H1 (cell line): Measurements from ENCODE around the gene SLC7A10. TPM values are rescaled to one million over a fixed set of nuclear protein-coding genes. Genes with fewer than 3 reads are reported as not detected.

Experiments used
- CTCF ChIA-PET: fragments of 300-600 bp; sonication (Branson Sonifier 250); formaldehyde crosslinking; loops from one replicate; lab custom pipeline; 2021; ENCODE audit not compliant: partially characterized antibody; lab: Charles Lee
- POLR2A ChIA-PET: fragments of 300-600 bp; sonication (Branson Sonifier 250); formaldehyde crosslinking; loops from one replicate; lab custom pipeline; 2021; ENCODE audit warnings: inconsistent platforms; ENCODE audit not compliant: partially characterized antibody; lab: Charles Lee
- DNase-seq, 2 experiments: peaks; one replicate each; pipeline versions ENCODE4 v3.0.0 to v3.0.0-alpha.2; 2010 to 2022; ENCODE audit warnings: low spot score in 2 of 2, low read depth in 1 of 2, mixed read lengths in 1 of 2
- FAIRE-seq: peaks from 2 replicates; lab custom pipeline; 2011; peaks lifted over from hg19 to GRCh38; lab: Jason Lieb, UNC
- H2AFZ ChIP-seq: 2 replicates; pipeline ENCODE4 v1.8.1; 2012; ENCODE audit warnings: low read length, inconsistent platforms
- H2AK5ac ChIP-seq: 2 replicates; pipeline ENCODE4 v1.6.1; 2013; ENCODE audit warnings: low read depth, low read length
- H2BK120ac ChIP-seq: replicated peaks from 2 replicates; pipeline ENCODE3; 2013; ENCODE audit warnings: low read depth, low read length, inconsistent platforms
- H2BK12ac ChIP-seq: 2 replicates; pipeline ENCODE4 v1.6.1; 2013; ENCODE audit warnings: low read depth, low read length
- H2BK15ac ChIP-seq: 2 replicates; pipeline ENCODE4 v1.6.1; 2013; ENCODE audit warnings: low read length
- H2BK20ac ChIP-seq: 2 replicates; pipeline ENCODE4 v1.6.1; 2013; ENCODE audit warnings: low read length
- H2BK5ac ChIP-seq: 2 replicates; pipeline ENCODE4 v1.6.1; 2013; ENCODE audit warnings: low read depth, low read length
- H3K14ac ChIP-seq: 2 replicates; pipeline ENCODE4 v1.6.1; 2013; ENCODE audit warnings: inconsistent platforms; ENCODE audit not compliant: insufficient read length
- H3K18ac ChIP-seq: 2 replicates; pipeline ENCODE4 v1.6.1; 2013; ENCODE audit warnings: low read length; ENCODE audit errors: extremely low read depth
- H3K23ac ChIP-seq: 2 replicates; pipeline ENCODE4 v1.6.1; 2013; ENCODE audit warnings: inconsistent platforms; ENCODE audit not compliant: insufficient read length
- H3K23me2 ChIP-seq: 2 replicates; pipeline ENCODE4 v1.6.1; 2013; ENCODE audit warnings: low read depth, low read length
- H3K27ac ChIP-seq: 2 replicates; pipeline ENCODE4 v1.6.1; 2011; ENCODE audit warnings: low read depth, low read length, inconsistent platforms
- H3K27me3 ChIP-seq, 4 experiments: replicated peaks in 1 of 4; 1 replicate in 1 of 4; 2 replicates in 3 of 4; pipeline versions ENCODE4 v1.6.1 to v1.8.1; 2011 to 2013; ENCODE audit warnings: low read length in 3 of 4, mild to moderate bottlenecking in 3 of 4, inconsistent platforms in 2 of 4, mixed read lengths in 2 of 4, moderate library complexity in 1 of 4; ENCODE audit not compliant: control insufficient read depth in 3 of 4, insufficient read depth in 3 of 4; ENCODE audit errors: extremely low read depth in 1 of 4
- H3K36me3 ChIP-seq, 4 experiments: 2 replicates each; pipeline versions ENCODE4 v1.6.1 to v1.8.1; 2011 to 2013; ENCODE audit warnings: mild to moderate bottlenecking in 4 of 4, low read length in 3 of 4, moderate library complexity in 2 of 4, control low read depth in 1 of 4, inconsistent platforms in 1 of 4; ENCODE audit not compliant: insufficient read depth in 4 of 4, control insufficient read depth in 2 of 4
- H3K4ac ChIP-seq: replicated peaks from 2 replicates; pipeline ENCODE3; 2013; ENCODE audit warnings: low read length, low read depth, mixed read lengths, inconsistent platforms; ENCODE audit not compliant: insufficient read length
- H3K4me1 ChIP-seq, 4 experiments: replicated peaks in 1 of 4; 1 replicate in 1 of 4; 2 replicates in 3 of 4; pipeline versions ENCODE4 v1.6.1 to v1.8.1; 2011 to 2013; ENCODE audit warnings: low read length in 3 of 4, inconsistent platforms in 2 of 4, mixed read lengths in 1 of 4; ENCODE audit not compliant: insufficient read depth in 4 of 4, control insufficient read depth in 3 of 4
- H3K4me2 ChIP-seq, 2 experiments: 2 replicates each; pipeline versions ENCODE4 v1.6.1 to v1.8.1; 2011 to 2013; ENCODE audit warnings: low read depth in 2 of 2, low read length in 2 of 2, control low read depth in 1 of 2, inconsistent platforms in 1 of 2, mild to moderate bottlenecking in 1 of 2; ENCODE audit not compliant: insufficient read depth in 1 of 2
- H3K4me3 ChIP-seq, 4 experiments: fragments of 200-600, 300-600 bp in 1 of 4; sonication (generic), shearing (Covaris generic), sonication (Bioruptor Twin) in 1 of 4; 2 replicates each; pipeline versions ENCODE4 v1.5.1 to v1.8.1; 2011 to 2016; ENCODE audit warnings: low read length in 4 of 4, low read depth in 3 of 4, control low read depth in 2 of 4, inconsistent platforms in 2 of 4, mild to moderate bottlenecking in 2 of 4, mixed read lengths in 1 of 4, moderate library complexity in 1 of 4; ENCODE audit not compliant: insufficient read depth in 2 of 4; ENCODE audit errors: extremely low read depth in 1 of 4
- H3K56ac ChIP-seq: replicated peaks from 2 replicates; pipeline ENCODE3; 2013; ENCODE audit warnings: low read depth, mild to moderate bottlenecking, mixed read lengths, low read length, inconsistent platforms; ENCODE audit not compliant: insufficient read length
- H3K79me1 ChIP-seq: 2 replicates; pipeline ENCODE4 v1.6.1; 2013; ENCODE audit warnings: low read depth, low read length, control low read depth
- H3K79me2 ChIP-seq, 2 experiments: 2 replicates each; pipeline versions ENCODE4 v1.6.1 to v1.8.1; 2012 to 2013; ENCODE audit warnings: low read length in 2 of 2, mild to moderate bottlenecking in 2 of 2, inconsistent platforms in 1 of 2; ENCODE audit not compliant: insufficient read depth in 2 of 2, control insufficient read depth in 1 of 2
- H3K9ac ChIP-seq, 4 experiments: replicated peaks in 1 of 4; 1 replicate in 1 of 4; 2 replicates in 3 of 4; pipeline versions ENCODE4 v1.6.1 to v1.8.1; 2011 to 2013; ENCODE audit warnings: low read depth in 3 of 4, low read length in 3 of 4, control low read depth in 2 of 4, mild to moderate bottlenecking in 2 of 4, moderate library complexity in 2 of 4, inconsistent platforms in 1 of 4; ENCODE audit errors: extremely low read depth in 1 of 4
- H3K9me3 ChIP-seq, 2 experiments: 2 replicates each; pipeline versions ENCODE4 v1.6.1 to v1.8.1; 2012 to 2013; ENCODE audit warnings: mild to moderate bottlenecking in 2 of 2, moderate library complexity in 2 of 2, control low read depth in 1 of 2, inconsistent platforms in 1 of 2, low read depth in 1 of 2, low read length in 1 of 2, mixed read lengths in 1 of 2; ENCODE audit not compliant: insufficient read depth in 2 of 2
- H4K20me1 ChIP-seq, 2 experiments: replicated peaks in 1 of 2; 2 replicates each; pipeline versions ENCODE3 to v1.8.1; 2011 to 2013; ENCODE audit warnings: inconsistent platforms in 2 of 2, low read length in 2 of 2, mild to moderate bottlenecking in 1 of 2; ENCODE audit not compliant: insufficient read depth in 2 of 2, control insufficient read depth in 1 of 2
- H4K5ac ChIP-seq: 2 replicates; pipeline ENCODE4 v1.6.1; 2013; ENCODE audit warnings: low read length, low read depth, mixed read lengths, inconsistent platforms; ENCODE audit not compliant: insufficient read length
- H4K8ac ChIP-seq: 2 replicates; pipeline ENCODE4 v1.8.0; 2013; ENCODE audit warnings: mild to moderate bottlenecking, moderate library complexity, low read length, inconsistent platforms; ENCODE audit not compliant: insufficient read depth; ENCODE audit errors: extremely low read depth
- H4K91ac ChIP-seq: replicated peaks from 2 replicates; pipeline ENCODE3; 2013; ENCODE audit warnings: low read length, mixed read lengths, inconsistent platforms; ENCODE audit not compliant: insufficient read length
- CBX8 ChIP-seq: fragments of 300-800, 300-1000 bp; sonication (generic); IDR thresholded peaks from 2 replicates; pipeline ENCODE4 v1.7.1; 2016; ENCODE audit warnings: low read depth, low read length, borderline replicate concordance
- CREB1 ChIP-seq: IDR thresholded peaks from 2 replicates; pipeline ENCODE4 v1.6.1; 2012; ENCODE audit warnings: inconsistent platforms
- EP300 ChIP-seq, 2 experiments: IDR thresholded peaks; 1 replicate in 1 of 2; 2 replicates in 1 of 2; pipeline ENCODE4 v1.6.1; 2011 to 2012; ENCODE audit warnings: low read depth in 2 of 2, low read length in 2 of 2, mild to moderate bottlenecking in 2 of 2, borderline replicate concordance in 1 of 2, inconsistent platforms in 1 of 2, moderate library complexity in 1 of 2
- GTF2F1 ChIP-seq: IDR thresholded peaks from 2 replicates; pipeline ENCODE4 v1.6.1; 2012; ENCODE audit warnings: low read depth, low read length, improper control_type of control experiment, borderline replicate concordance
- KDM1A ChIP-seq: fragments of 200-600, 300-600 bp; sonication (generic); IDR thresholded peaks from 2 replicates; pipeline ENCODE4 v1.7.1; 2016; ENCODE audit warnings: mild to moderate bottlenecking, low read length, borderline replicate concordance
- KDM5A ChIP-seq: fragments of 200-600 bp; IDR thresholded peaks from 2 replicates; pipeline ENCODE4 v1.7.1; 2012; ENCODE audit warnings: mild to moderate bottlenecking, low read length, inconsistent platforms, mixed read lengths
- RXRA ChIP-seq: IDR thresholded peaks from 2 replicates; pipeline ENCODE4 v1.6.1; 2011; ENCODE audit warnings: low read depth, mild to moderate bottlenecking, low read length, moderate library complexity; ENCODE audit not compliant: insufficient read depth
- SP4 ChIP-seq: IDR thresholded peaks from 2 replicates; pipeline ENCODE4 v1.6.1; 2012; ENCODE audit warnings: low read length, inconsistent platforms
- SUZ12 ChIP-seq: fragments of 200-600 bp; sonication (generic); IDR thresholded peaks from 2 replicates; pipeline ENCODE4 v1.6.1; 2012; ENCODE audit warnings: mild to moderate bottlenecking, inconsistent platforms, low read length, moderate library complexity, mixed read lengths
- TEAD4 ChIP-seq: IDR thresholded peaks from 2 replicates; pipeline ENCODE4 v1.6.1; 2012; ENCODE audit warnings: low read depth, low read length, inconsistent platforms, mixed read lengths
- WGBS, 2 experiments: shearing (Covaris generic) in 1 of 2; methylation state at CpG; one replicate each; pipeline versions ENCODE4 v1.1.6 to v1.1.7; 2013 to 2015; ENCODE audit warnings: low lambda C conversion rate in 2 of 2, mixed read lengths in 2 of 2, inconsistent platforms in 1 of 2, low coverage in 1 of 2, missing lambda C conversion rate in 1 of 2; ENCODE audit not compliant: insufficient replicate concordance in 2 of 2, insufficient coverage in 1 of 2, insufficient read length in 1 of 2; ENCODE audit errors: extremely low coverage in 1 of 2, missing lambda C conversion rate in 1 of 2; 5-methylcytosine and 5-hydroxymethylcytosine counted together
- polyA plus RNA-seq, 7 experiments: library from polyadenylated mRNA; depleted of rRNA in 3 of 7; stranded (reverse) in 5 of 7; unstranded in 2 of 7; fragments of >200 nt in 5 of 7; fragments of 200-250 nt in 2 of 7; gene quantifications; 1 replicate in 5 of 7; 2 replicates in 1 of 7; 4 replicates in 1 of 7; pipeline versions ENCODE4 v1.2.1 to v1.2.3, GENCODE V29; 2011 to 2013; ENCODE audit warnings: missing spikeins in 2 of 7, mixed read lengths in 2 of 7
- total RNA-seq: library from RNA; stranded (reverse); fragmentation: NEBNext Ultra II Directional; extraction: Animal tissue kit (Norgen Biotek cat#: 25700); gene quantifications from 2 replicates; pipeline ENCODE4 v1.2.1, GENCODE V29; 2021
- TF ChIP-seq, protein P1 (sequence below): IDR thresholded peaks from 2 replicates; pipeline ENCODE4 v1.6.1; 2012; ENCODE audit warnings: inconsistent platforms

Gene SLC7A10
- total and polyA plus RNA-seq, 2 of the 8 experiments (the other 6 are each of a cell fraction or from before 2014, with no cell fraction given), result 3.7 to 7.1 TPM

DNA sequence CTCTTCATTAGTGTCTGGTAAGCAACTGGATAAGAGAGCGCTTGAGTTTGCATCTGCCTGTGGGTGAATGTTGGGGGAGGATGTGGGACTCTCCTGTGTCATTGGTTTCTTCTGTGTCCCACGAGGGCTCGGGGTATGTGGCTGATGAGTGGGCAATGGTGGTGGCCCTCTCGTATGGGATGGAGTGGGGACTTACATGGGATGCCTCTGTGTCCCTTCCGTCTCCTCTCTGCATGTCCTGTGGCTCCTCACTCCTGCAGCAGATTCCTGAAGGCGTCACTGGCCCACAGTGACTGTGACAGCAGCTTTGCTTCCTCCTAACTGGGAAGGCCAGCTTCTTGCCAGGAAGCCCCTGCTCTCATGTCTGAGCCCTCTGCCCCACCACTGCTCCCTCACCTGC is 34.1 kb downstream of the SLC7A10 start:
- Histone ChIP-seq H3K23me2 (peaks cover 3% of the 10 kb centered on the region; the same call in 1 of the 2 replicates), H4K8ac (no peak overlapping the region), H3K9me3 (no peaks in the 10 kb centered on the region), H3K27me3 (peaks cover 0 to 23% (median 10%) of the 10 kb centered on the region in 4 experiments; a peak in 5 of 7 replicates), H3K36me3 (no peaks in the 10 kb centered on the region), H2BK15ac (no peak overlapping the region), H3K27ac (no peak overlapping the region), H3K56ac (no peak overlapping the region), H3K79me1 (peaks cover 3% of the 10 kb centered on the region; the same call in 1 of the 2 replicates), H3K4me3 (no peak overlapping the region), H2BK20ac (no peak overlapping the region), H3K4ac (no peak overlapping the region), H3K18ac (no peak overlapping the region), H4K20me1 (peaks cover 0 to 2% of the 10 kb centered on the region in 2 experiments), H3K79me2 (no peaks in the 10 kb centered on the region), H4K91ac (no peak overlapping the region), H2AFZ (no peak overlapping the region), H2BK120ac (no peak overlapping the region), H3K14ac (no peak overlapping the region), H3K23ac (no peak overlapping the region), H3K9ac (no peak overlapping the region), H2BK12ac (no peak overlapping the region), H3K4me1 (peaks cover 0 to 8% (median 3%) of the 10 kb centered on the region in 4 experiments; a peak in 6 of 7 replicates), H4K5ac (no peak overlapping the region), H3K4me2 (no peak overlapping the region), H2BK5ac (no peak overlapping the region), H2AK5ac (no peak overlapping the region)
- POLR2A ChIA-PET, result interaction anchor here (0.6 to 1.0 kb wide), 2 partner anchors 11 to 137 kb away, joined by 3 read pairs; no protein-coding TSS in a partner anchor
- WGBS, 2 experiments, result 88% methylated on average over 6 of the region's 6 CpGs; no CpG with 5 or more reads in 1 of the 2 experiments
- TF ChIP-seq KDM5A (no peak), CREB1 (no peak), GTF2F1 (no peak), SP4 (no peak), TEAD4 (no peak), CBX8 (no peak), KDM1A (no peak), EP300 (IDR thresholded peaks at IDR 0.05; ENCODE audit: borderline replicate concordance in 1 of 2, low read depth in 2 of 2, low read length in 2 of 2) (no peak), RXRA (no peak), SUZ12 (no peak)
- TF ChIP-seq, protein P1, sequence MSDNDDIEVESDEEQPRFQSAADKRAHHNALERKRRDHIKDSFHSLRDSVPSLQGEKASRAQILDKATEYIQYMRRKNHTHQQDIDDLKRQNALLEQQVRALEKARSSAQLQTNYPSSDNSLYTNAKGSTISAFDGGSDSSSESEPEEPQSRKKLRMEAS, result no peak
- CTCF ChIA-PET, result interaction anchor here (0.6 to 2.8 kb wide), 28 partner anchors 9 to 223 kb away, joined by 3 to 15 read pairs (median 3); no protein-coding TSS in a partner anchor
- FAIRE-seq (no peak), DNase-seq (no peak)
